ENCODE results near the gene FGF14. TPM values are rescaled to one million over a fixed set of nuclear protein-coding genes. Genes with fewer than 3 reads are reported as not detected.
"Not testable (repeated sequence)": the region's sequence is repeated elsewhere in the genome, so short reads cannot be mapped to it uniquely, and the experiment has no call there.

The FGF14 gene
- total RNA-seq, 2 experiments from 2014 or later, result not detected

DNA sequence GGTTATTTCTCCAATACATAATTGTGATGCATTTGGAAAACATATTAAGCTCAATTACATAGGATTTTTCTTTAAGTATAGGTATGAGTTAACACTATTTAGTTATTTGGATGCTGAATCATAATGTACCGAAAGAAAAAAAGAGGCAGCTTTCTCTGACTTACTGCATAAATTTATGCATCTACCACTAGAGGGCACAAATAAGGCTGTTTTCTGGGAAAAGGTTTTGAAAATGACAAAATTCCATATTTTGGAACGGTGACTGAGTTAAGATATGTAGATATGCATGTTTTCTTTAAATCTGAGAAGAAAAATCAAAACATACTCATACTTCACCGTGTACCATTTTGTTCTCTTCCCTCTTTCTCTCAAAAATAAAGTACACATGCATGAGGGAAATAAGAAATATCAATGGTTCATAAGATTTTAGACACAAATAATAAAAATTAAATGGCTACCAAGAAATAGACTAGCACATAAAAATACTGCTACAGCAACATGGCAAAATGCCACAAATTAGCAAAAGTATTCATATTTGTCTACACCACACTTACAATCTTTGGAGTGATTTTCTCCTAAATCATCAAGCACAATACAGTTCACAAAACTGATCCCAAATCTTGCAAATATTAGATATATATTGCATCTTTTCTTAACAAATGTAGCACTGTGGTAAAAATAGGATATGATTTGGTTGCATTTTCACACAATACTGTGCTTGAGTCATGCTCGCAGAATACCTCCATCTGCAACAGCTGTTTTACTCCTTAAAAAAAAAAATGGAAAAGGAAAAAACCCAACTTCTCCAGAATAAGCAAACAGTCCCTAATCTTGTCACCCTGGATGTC is 260.0 kb downstream of the FGF14 start:
- POLR2A ChIA-PET, result no interaction called here
- no peaks in the 10 kb centered on the region for H3K4me1 Mint-ChIP-seq
- no peaks in the 10 kb centered on the region for H3K36me3 Mint-ChIP-seq (ENCODE audit: low read depth)
- H3K4me3 Mint-ChIP-seq, result no peak overlapping the region
- H3K27me3 Mint-ChIP-seq, result no peaks in the 10 kb centered on the region
- H3K27ac Mint-ChIP-seq, result no peak overlapping the region
- H3K9me3 Mint-ChIP-seq, result no peaks in the 10 kb centered on the region
- DNase-seq, result no peak
- CTCF ChIA-PET, result interaction anchor here (0.6 kb wide), 1 partner anchor 285 kb away, joined by 3 read pairs; no protein-coding TSS in a partner anchor

DNA sequence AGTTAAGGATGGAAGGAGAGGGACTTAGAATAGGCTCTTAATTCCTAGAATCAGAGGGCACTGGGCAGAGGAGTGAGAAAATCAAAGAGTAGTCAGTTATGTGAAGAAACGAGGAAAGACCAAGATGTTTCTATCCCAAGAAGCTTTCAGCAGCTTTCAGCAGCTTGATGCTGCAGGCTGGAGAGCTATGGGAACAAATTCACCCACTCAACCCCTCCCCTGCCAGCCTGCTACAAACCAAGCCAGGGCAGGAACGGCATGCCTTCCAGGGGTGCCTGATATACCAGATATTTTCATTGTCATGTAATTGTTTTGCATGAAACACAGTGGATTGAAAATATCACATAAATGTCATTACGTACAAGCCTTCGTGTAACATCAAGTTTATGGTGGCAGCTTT is 262.2 kb downstream of the FGF14 start:
- no peaks in the 10 kb centered on the region for H3K36me3 Mint-ChIP-seq (ENCODE audit: low read depth)

DNA sequence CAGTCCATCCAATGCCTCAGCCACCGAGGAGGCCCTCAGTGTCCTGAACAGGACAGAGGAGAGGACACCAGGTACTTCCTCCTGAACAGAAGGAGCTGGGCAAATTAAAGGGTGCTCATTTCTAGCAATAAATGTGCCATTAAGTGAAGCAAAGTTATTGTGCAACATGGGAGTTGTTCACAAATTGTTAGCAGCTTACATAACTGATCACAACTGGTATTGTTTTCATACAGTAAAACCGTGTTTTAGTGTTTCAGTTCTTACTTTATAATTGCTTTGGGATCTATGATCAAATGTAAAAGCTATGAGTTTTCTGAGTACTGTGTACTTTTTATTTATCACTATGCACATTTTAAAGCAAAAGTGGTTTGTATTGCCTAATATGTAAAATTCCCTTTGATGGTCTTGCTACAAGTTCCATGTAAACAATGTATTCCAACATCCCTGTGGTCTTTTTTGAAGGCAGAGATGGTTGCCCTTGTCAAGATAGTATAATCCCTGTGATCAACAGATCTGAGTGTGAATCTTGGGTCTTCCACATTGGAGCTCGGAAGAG is 263.1 kb downstream of the FGF14 start:
- Mint-ChIP-seq H3K36me3 (ENCODE audit: low read depth) (no peaks in the 10 kb centered on the region), H3K27me3 (no peaks in the 10 kb centered on the region), H3K4me3 (no peak overlapping the region), H3K4me1 (no peaks in the 10 kb centered on the region), H3K27ac (no peak overlapping the region), H3K9me3 (no peaks in the 10 kb centered on the region)
- POLR2A ChIA-PET, result no interaction called here
- CTCF ChIA-PET, result no interaction called here
- no peak for DNase-seq

More for the DNA sequence above, 262.2 kb downstream of the FGF14 start:
- H3K9me3 Mint-ChIP-seq, result no peaks in the 10 kb centered on the region
- no peak for DNase-seq
- H3K27me3 Mint-ChIP-seq, result no peaks in the 10 kb centered on the region
- ChIA-PET CTCF (no interaction called here), POLR2A (no interaction called here)
- no peak overlapping the region for H3K27ac Mint-ChIP-seq
- no peak overlapping the region for H3K4me3 Mint-ChIP-seq
- no peaks in the 10 kb centered on the region for H3K4me1 Mint-ChIP-seq

GRCh38 chr13:102137904-102138303 is 263.9 kb downstream of the FGF14 start:
- H3K27me3 Mint-ChIP-seq; DNase-seq; H3K36me3 Mint-ChIP-seq (ENCODE audit: low read depth); H3K9me3 Mint-ChIP-seq; CTCF ChIA-PET; POLR2A ChIA-PET; H3K27ac Mint-ChIP-seq; H3K4me3 Mint-ChIP-seq; H3K4me1 Mint-ChIP-seq: not testable (repeated sequence)

DNA sequence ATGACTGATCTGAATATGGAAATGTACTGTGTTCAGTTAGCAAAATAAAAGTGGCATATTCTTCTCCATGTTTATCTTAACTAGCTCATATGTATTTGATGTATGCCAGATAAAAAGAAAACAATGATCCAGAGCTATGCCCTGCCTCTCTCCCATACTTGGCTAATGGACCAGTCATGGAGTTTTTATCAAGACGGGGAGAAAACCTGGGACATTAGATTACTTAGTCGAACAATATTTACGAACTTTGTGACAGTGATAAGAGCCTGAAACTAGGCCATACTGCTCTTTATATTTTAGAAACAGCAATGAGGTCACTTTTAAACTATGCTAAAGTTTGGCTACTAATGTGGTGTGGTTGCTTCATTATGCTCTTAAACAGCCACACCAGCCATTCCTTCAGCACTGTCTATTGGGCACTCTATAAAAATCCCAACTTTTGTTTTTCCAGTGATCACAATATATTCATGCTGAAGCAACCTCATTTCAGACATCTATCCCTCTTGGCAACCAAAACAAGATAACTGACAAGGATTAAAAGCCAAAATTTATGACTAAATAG is 265.0 kb downstream of the FGF14 start:
- DNase-seq, result no peak
- ChIA-PET CTCF (no interaction called here), POLR2A (no interaction called here)
- Mint-ChIP-seq H3K4me1 (no peaks in the 10 kb centered on the region), H3K27ac (no peak overlapping the region), H3K9me3 (no peaks in the 10 kb centered on the region), H3K27me3 (no peaks in the 10 kb centered on the region), H3K4me3 (no peak overlapping the region), H3K36me3 (ENCODE audit: low read depth) (no peaks in the 10 kb centered on the region)

GRCh38 chr13:102132777-102133295 is 269.0 kb downstream of the FGF14 start:
- ChIA-PET CTCF (interaction anchor here (0.7 to 1.3 kb wide), 2 partner anchors 49 to 327 kb away, joined by 3 read pairs; no protein-coding TSS in a partner anchor), POLR2A (no interaction called here)
- Mint-ChIP-seq H3K4me3 (no peak overlapping the region), H3K9me3 (no peaks in the 10 kb centered on the region), H3K27me3 (no peaks in the 10 kb centered on the region), H3K36me3 (ENCODE audit: low read depth) (no peaks in the 10 kb centered on the region), H3K4me1 (no peaks in the 10 kb centered on the region), H3K27ac (no peak overlapping the region)
- no peak for DNase-seq

DNA sequence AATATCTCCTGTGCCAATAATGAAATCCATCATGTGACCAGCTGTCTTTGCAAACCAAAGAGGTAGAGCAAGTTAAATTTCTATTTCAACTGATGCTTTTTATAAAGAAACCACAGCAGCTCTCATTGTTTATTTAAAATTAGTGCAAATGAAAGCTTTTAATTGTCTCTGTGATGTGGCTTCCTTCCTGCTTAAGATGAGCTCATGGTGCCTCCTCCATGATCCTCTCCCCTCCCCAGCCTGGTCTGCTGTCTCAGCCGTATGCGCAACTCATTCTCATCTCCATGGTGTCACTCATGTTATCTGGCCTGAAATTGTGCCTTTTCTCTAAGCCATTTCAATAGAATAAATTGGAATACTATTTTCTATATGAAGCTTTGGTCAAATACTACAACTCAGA is 270.6 kb downstream of the FGF14 start:
- Mint-ChIP-seq H3K36me3 (ENCODE audit: low read depth) (no peaks in the 10 kb centered on the region), H3K27ac (no peak overlapping the region), H3K4me3 (no peak overlapping the region), H3K27me3 (no peaks in the 10 kb centered on the region), H3K9me3 (no peaks in the 10 kb centered on the region), H3K4me1 (no peaks in the 10 kb centered on the region)
- ChIA-PET POLR2A (no interaction called here), CTCF (interaction anchor here (0.6 kb wide), 1 partner anchor 42 kb away, joined by 3 read pairs; no protein-coding TSS in a partner anchor)
- no peak for DNase-seq

GRCh38 chr13:102128216-102128810 is 273.5 kb downstream of the FGF14 start:
- H3K9me3 Mint-ChIP-seq, result no peaks in the 10 kb centered on the region
- H3K27ac Mint-ChIP-seq, result no peak overlapping the region
- DNase-seq, result no peak
- no peak overlapping the region for H3K4me3 Mint-ChIP-seq
- H3K36me3 Mint-ChIP-seq (ENCODE audit: low read depth), result no peaks in the 10 kb centered on the region
- H3K4me1 Mint-ChIP-seq, result no peaks in the 10 kb centered on the region
- ChIA-PET CTCF (no interaction called here), POLR2A (no interaction called here)
- no peaks in the 10 kb centered on the region for H3K27me3 Mint-ChIP-seq

GRCh38 chr13:102127153-102127552 is 274.7 kb downstream of the FGF14 start:
- no peaks in the 10 kb centered on the region for H3K27me3 Mint-ChIP-seq
- no peaks in the 10 kb centered on the region for H3K9me3 Mint-ChIP-seq
- no peak overlapping the region for H3K27ac Mint-ChIP-seq
- POLR2A ChIA-PET, result no interaction called here
- no peak for DNase-seq
- no peak overlapping the region for H3K4me3 Mint-ChIP-seq
- no peaks in the 10 kb centered on the region for H3K4me1 Mint-ChIP-seq
- no peaks in the 10 kb centered on the region for H3K36me3 Mint-ChIP-seq (ENCODE audit: low read depth)
- CTCF ChIA-PET, result no interaction called here

DNA sequence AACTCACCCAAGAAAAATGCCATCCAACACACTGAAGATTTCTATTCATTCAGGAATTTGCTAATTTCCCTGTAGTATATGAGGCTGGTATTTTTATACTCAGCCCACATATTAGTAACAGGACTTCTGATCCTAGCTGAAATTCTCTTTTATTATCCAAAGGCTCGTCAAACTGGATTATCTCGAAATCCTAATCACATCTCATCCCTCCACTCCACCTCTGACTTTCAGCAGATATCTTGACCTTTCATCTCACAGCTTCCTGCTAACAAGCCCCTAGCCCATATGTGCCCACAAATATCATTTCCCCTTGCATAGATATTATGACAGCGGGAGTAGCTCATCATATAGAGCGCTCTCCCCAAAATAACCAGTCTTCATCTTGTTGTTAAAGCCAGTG is 279.7 kb downstream of the FGF14 start:
- ChIA-PET POLR2A (no interaction called here), CTCF (no interaction called here)
- Mint-ChIP-seq H3K27ac (no peak overlapping the region), H3K4me1 (no peaks in the 10 kb centered on the region), H3K27me3 (no peaks in the 10 kb centered on the region), H3K9me3 (no peaks in the 10 kb centered on the region), H3K4me3 (no peak overlapping the region), H3K36me3 (ENCODE audit: low read depth) (no peaks in the 10 kb centered on the region)
- DNase-seq, result no peak

DNA sequence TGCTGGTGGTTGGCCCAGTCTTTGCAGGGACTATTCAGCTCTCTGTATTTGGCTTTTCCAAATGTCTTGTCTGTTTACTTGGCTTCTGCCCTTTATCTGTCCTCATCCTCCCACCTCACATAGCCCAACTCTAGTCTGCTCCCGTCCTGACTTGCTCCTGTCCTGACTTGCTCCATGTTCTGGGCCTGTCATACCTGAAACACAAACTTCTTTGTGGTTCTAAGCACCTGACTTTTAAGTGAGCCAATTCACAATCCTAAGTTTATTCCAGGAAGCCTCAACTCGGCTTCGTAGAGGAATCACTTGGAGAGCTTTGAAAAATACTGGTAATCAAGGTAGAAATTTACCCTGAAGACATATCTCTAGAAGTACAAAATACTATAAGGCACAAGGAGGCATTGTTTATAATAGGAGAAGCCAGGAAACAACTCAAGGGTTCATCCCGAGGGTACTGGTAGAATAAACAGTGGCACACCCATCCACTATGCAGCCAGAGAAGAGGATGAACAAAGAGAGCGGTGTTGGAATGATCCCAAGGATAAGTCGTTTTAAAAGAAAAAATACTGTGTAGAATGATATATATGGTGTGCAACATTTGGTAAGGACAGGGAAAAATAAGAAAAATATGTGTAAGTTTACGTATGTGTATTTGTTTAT is 284.5 kb downstream of the FGF14 start:
- H3K36me3 Mint-ChIP-seq (ENCODE audit: low read depth), result no peaks in the 10 kb centered on the region
- ChIA-PET POLR2A (no interaction called here), CTCF (no interaction called here)
- no peak overlapping the region for H3K4me3 Mint-ChIP-seq
- no peaks in the 10 kb centered on the region for H3K4me1 Mint-ChIP-seq
- H3K9me3 Mint-ChIP-seq, result no peaks in the 10 kb centered on the region
- H3K27ac Mint-ChIP-seq, result no peak overlapping the region
- H3K27me3 Mint-ChIP-seq, result no peaks in the 10 kb centered on the region
- DNase-seq, result no peak

DNA sequence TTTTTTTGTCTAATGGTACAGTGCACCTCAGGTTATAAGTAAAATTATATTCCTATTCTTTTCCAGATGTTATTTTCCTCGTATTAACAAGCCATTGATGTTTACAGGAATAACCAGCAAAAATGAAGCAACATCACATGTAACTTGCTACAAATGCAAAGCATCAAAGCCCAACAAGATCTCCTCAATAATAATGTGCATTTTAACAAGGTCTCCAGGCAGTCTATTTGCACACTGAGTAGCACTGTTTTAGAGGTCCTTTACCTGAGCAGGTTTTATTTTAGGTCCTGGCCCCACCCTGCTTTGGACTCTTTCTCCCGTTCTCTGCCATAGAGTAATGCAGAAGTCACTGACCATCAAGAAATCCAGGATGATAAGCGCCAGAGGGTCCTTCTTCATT is 298.4 kb downstream of the FGF14 start:
- Mint-ChIP-seq H3K36me3 (ENCODE audit: low read depth) (no peaks in the 10 kb centered on the region), H3K27ac (no peak overlapping the region), H3K27me3 (no peaks in the 10 kb centered on the region), H3K4me3 (no peak overlapping the region), H3K9me3 (no peaks in the 10 kb centered on the region), H3K4me1 (no peaks in the 10 kb centered on the region)
- POLR2A ChIA-PET, result no interaction called here
- DNase-seq, result no peak
- CTCF ChIA-PET, result no interaction called here

DNA sequence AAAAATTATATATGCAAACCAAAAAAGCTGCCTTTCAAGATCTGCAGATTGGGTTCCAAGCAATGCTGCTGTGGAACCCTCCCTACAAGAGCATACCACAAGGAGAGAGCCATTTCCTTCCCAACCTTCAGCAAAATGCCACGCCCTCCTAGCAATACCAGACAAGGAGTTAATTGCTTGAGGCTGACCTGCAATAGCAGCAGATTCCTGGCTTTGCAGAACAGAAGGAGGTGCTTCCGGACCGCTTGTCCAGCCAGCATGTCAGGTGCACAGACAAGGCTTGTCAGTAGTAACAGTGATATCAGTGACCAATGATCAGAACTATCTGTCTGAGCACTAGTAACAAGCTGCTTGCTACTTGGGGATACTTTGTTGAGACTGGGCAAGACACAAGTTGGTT is 301.6 kb downstream of the FGF14 start:
- H3K27ac Mint-ChIP-seq, result no peak overlapping the region
- H3K36me3 Mint-ChIP-seq (ENCODE audit: low read depth), result no peaks in the 10 kb centered on the region
- no peak overlapping the region for H3K4me3 Mint-ChIP-seq
- H3K9me3 Mint-ChIP-seq, result no peaks in the 10 kb centered on the region
- no peaks in the 10 kb centered on the region for H3K27me3 Mint-ChIP-seq
- POLR2A ChIA-PET, result no interaction called here
- DNase-seq, result no peak
- no peaks in the 10 kb centered on the region for H3K4me1 Mint-ChIP-seq
- CTCF ChIA-PET, result no interaction called here

Data from activated CD4-positive, alpha-beta T cell treated with anti-CD3 and anti-CD28 coated beads, Interleukin-2, amount 10 ng/mL, durations not matched to agents 7 days and 5 days (primary cell).